NOMO-1 (cell line): ENCODE results near the gene TASP1.
A peak's percentile ranks its signal among the peaks of the same experiment; 100 is the strongest.
"Not testable (repeated sequence)": the region's sequence is repeated elsewhere in the genome, so short reads cannot be mapped to it uniquely, and the experiment has no call there.

Experiments
- DNase-seq, 2 experiments: peaks; one replicate each; lab custom pipeline; 2025; ENCODE audit not compliant: unreplicated experiment in 2 of 2; lab: John Stamatoyannopoulos, UW

The TASP1 gene, protein sequence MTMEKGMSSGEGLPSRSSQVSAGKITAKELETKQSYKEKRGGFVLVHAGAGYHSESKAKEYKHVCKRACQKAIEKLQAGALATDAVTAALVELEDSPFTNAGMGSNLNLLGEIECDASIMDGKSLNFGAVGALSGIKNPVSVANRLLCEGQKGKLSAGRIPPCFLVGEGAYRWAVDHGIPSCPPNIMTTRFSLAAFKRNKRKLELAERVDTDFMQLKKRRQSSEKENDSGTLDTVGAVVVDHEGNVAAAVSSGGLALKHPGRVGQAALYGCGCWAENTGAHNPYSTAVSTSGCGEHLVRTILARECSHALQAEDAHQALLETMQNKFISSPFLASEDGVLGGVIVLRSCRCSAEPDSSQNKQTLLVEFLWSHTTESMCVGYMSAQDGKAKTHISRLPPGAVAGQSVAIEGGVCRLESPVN

DNA sequence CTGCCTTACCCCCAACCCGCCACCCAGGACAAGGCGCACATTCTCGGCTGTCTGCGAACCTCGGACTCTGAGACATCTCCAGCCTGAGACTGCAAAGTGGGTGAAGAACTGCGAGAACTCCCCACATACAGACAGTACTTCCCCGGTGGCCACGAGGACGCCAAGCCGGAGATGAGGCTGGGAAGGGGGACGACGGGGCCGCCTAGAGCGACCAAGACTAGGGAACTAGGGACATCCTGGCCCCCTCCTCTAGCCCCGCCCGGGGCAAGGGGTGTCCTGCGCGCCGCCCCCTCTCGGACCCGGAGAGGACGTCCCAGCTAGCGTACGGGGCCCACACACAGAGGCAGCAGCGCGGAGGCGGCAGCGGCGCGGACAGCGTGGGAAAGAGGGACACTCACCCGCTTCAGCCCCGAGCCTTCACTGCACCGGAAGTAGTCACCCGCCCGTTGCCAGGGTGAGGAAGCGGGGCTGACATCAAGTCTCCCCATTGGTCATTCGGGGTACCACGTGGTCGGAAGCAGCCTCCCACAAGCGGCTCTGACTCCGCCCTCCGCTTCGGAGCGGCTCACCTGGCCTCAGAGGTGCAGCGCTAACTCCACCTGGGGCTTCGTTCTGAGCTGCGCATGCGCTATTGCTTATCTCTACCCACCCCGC lies at the start of gene TASP1:
Gene TASP1 (minus strand): TSS at position 437 of the 654 bp plus-strand sequence. CDS start 8,854 bp downstream, outside the sequence.
- peak; percentile 84 to 90 for DNase-seq

DNA sequence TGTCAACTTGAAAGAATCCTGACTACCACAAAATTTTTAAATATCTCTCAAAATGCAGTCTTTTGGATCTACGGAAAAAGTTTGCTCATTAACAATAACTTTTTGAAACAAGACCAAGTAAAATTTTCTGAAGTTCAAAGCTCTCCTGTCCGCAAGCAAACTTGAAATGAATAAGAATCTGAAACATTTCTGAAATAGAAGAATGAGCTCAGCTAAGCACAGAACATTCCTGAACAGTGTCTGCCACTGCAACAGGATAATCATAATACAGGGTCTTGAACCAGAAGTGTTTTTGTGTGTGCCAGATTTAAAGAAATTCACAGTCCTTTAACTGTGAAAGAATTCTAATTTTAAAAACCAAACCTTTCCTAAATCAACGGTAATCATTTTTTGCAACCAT lies 49.1 kb upstream of the TASP1 start:
- no peak for DNase-seq

DNA sequence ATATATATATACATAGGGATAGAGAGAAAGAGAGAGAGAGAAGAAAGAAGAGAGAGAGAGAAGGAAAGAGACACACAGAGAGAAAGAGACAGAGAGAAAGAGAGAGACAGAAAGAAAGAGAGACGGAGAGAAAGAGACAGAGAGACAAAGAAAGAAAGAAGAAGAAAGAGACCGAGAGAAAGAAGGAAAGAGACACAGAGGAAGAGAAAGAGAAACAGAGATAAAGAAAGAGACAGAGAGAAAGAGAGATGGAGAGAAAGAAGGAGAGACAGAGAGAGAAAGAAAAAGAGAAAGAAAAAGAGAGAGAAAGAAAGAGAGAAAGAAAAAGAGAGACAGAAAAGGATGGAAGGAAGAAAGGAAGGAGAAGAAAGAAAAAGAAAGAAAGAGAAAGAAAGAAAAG lies 46.9 kb upstream of the TASP1 start:
- DNase-seq: no peak

DNA sequence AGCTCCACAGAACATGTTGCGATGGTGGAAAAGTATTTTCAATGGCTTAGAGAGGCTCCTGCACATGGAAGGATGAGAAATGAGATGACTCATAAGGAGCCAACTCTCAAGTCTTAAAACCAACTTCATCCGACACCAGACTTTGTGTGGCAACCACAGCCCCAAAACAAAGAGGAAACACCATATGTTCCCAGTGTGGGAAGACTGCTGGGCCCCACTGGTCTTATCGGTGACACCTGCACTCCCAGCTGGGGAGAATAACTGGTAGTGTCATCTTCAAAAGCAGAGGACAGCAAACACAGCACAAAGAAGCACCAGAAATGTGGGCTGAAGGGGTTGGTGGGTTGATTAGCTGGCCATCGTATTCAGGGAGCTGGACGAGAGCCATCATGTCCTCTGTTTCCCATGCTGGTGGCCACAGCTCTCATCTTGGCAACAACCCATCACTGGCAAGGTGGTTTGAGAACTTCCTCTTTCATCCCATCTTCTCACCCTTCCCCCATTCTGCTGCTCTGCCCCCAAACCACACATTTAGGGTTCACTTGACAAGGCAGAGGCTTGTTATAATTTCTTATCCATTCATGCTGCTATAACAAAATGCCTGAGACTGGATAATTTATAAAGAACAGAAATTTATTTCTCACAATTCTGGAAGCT lies 46.0 kb upstream of the TASP1 start:
- no peak for DNase-seq

DNA sequence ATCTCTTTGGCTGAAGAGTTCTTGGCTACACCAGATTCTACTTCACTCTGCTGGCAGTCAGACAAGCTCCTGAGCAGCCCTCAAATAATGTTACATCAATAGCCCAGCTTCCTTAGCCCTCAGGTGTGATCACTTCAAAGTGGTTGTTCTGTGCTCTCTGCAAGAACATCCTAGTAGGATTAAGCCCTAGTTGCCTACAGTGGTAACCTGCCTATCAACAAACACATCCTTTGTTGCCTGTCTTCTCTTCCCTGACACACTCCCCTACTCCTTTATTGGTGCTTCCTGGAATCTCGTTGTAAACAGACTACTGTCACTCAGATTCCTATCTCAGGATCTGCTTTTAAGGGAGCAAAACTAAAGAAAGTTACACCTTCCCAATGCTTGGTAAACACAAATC lies 45.1 kb upstream of the TASP1 start:
- DNase-seq: no peak

DNA sequence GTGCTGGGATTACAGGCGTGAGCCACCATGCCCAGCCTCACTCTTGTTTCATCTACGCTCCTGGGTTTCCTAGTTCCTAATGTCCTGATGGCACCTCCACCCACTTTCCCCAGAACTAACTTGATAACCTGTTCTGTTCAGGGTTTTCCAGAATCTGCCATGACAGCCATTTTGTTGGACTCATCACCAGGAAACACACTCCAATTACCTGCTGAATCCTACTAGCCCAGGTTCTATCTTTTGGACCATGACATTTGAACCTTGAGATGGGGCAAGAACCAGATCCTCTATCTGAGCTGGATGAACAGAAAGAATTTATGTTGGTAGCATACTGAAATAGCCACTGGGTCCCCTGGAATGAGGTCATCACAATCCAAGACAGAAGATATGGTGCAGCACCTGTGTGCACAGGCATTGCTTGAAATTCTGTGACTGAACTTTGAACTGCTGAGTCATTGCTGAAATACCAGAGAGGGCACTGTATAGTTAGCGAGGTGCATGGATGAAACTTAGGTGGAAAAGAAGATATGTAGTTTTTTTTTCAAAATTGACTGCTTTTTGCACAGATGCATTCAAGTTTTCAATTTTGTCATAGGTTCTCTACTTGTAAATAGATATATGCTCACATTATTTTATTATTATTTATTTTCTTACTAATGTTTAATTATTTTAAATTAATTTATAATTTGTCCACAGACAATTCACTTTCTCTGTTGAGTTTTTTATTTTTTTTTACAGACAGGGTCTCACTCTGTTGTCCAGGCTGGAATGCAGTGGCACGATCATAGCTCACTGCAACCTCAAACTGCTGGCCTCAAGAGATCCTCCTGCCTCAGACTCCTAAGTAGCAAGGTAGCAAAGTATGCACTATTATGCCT lies 42.8 kb upstream of the TASP1 start:
- no peak for DNase-seq

DNA sequence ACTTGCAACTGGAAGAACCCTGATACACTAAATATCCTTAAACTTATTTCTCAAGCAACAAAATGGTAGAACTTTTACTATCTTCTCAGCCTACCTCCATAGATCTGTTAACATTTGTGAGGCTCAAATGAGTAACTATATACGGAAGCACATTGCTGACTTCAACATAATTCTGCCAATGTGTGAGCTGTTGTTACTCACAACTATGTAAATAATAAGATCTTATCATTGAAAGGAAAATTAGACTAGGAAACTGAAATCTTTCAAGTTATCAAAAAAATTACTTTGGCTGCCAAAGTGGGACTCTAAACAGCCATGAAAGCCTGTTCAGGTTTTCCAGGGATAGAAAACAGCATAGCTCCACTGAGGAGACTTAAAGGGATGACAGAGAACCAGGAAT lies 40.2 kb upstream of the TASP1 start:
- DNase-seq: no peak

DNA sequence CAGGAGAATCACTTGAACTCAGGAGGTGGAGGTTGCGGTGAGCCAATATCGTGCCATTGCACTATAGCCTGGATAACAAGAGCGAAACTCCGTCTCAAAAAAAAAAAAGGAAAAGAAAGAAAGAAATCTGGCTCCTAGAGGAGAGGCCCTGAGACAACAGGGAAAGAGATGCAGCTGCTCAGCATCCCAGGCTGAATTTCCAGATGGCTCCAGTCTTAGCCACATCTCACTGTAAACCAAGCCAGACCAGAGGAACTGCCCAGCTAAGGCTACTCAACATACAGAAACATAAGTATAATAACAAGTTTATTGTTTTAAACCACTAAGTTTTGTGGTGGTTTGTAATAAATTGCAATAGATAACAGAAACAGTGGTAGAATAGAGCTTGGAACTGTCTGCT lies 38.5 kb upstream of the TASP1 start:
- no peak for DNase-seq

DNA sequence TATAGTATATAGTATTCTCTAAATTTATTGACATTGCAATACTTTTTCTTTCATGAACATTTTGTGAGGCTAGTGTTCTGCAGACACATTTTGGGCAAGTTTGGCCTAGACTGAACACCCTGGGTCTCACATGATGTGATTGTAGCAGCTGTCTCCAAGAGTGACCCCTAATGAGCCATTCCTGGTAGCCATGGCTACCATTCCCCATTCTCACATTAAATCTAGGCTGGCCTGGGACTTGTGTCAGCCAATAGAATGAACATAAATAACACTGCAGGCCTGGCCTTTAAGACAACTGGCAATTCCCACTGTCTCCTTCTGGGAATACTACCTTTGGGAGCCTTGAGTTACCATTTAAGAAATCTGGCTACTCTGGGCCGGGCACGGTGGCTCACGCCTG lies 38.0 kb upstream of the TASP1 start:
- DNase-seq: no peak

DNA sequence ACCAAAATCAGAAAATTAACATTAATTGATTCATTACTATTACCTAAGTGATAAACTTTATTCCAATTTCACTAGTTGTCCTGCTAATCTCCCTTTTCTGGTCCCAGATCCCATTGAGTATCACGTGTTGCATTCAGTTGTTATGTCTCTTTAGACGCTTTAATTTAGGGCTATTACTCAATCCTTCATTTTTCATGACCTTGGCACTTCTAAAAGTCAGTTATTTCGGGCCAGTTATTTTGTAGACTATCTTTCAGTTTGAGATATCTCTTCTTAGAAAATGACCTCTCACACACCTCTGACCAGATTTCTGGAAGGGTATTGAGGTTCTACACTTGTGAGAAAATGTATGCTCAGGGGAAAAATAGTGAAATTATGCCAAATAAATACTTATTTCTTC lies 34.0 kb upstream of the TASP1 start:
- no peak for DNase-seq

DNA sequence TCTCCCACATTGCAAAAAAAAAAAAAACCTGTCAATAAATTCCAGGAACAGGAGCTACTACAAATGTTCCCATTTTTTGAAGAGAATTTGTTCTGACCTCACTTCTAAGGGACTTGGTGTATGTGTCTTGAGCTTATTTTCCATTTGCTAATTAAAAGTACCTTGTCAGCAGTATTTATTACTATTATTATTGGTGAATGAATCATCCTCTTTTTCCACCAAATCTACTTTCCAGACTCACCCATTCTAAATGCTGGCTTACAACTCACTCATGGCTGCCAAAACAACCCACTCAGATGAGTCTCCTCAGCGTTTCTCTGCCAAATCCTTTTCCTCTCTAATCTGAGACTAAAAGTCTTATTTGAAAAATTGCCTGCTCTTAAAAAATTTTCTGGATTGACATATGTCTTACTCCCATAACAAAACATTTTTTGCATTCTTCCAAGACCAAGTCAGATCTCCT lies 33.2 kb upstream of the TASP1 start:
- DNase-seq: no peak

DNA sequence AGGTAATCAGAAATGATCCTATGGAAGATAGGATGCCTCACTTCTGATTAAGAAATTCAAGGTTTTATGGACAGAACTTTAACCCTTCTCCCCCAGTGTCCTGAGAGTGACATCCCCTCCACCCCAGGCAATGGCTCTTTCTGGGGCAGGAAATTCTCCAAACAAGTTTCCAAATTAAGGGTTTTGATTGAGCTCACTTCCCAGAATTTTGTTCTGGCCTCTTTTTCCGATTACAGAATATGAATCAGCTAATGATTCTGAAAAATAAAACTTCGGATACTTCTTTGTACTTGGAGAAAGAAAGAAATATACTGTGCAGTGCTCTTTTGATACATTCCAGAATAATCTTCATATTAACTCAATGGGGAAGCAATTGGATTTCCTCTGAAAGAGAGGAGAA lies 32.8 kb upstream of the TASP1 start:
- no peak for DNase-seq

DNA sequence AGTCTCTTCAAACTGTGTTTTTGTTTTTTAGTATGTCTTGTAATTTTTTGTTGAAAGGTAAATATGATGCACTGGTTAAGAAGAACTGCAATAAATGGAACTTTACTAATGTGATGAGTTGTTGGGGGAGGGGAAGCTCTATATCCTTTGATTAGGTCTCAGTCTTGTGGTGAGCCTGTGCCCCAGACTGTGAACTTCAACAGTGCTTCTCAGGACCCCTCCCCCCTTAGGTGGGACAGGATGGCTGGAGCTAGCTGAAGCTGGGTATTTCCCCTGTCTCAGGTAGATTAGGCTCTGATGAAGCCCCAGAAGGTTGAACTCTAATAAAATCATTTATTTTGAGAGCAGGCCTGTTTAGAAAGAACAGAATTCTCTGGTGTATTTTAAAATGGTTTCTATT lies 31.4 kb upstream of the TASP1 start:
- DNase-seq: no peak

DNA sequence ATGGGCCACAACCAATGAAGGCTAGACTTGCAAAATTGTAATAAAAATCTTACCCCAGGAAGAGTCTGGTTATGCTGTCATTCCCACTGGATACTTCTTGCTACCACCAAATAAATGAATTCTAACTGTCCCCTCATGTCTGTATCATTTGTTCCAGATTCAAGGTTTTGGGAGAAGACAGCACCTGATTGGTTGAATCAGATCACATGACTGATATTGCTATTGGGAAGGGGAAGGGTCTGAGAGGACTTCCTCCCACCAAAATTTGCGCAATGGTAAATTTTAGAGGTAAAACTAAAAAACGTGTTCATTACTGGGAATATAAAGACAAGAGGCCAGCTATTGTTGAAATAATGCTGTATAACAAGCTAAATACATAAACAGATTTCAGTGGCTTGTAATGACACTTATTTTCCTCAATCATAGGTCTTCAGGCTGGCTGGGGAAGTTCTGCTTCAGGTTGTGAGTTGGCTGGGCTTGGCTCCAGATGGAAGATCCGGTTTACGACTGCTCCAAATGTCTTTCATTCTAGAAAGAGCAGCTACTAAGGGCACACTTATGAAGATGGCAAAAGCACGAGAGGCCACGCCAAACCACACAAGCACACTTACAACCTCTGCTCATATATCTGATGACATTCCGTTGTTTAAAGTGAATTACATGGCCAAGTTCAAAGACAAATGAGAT lies 27.1 kb upstream of the TASP1 start:
- DNase-seq: no peak

DNA sequence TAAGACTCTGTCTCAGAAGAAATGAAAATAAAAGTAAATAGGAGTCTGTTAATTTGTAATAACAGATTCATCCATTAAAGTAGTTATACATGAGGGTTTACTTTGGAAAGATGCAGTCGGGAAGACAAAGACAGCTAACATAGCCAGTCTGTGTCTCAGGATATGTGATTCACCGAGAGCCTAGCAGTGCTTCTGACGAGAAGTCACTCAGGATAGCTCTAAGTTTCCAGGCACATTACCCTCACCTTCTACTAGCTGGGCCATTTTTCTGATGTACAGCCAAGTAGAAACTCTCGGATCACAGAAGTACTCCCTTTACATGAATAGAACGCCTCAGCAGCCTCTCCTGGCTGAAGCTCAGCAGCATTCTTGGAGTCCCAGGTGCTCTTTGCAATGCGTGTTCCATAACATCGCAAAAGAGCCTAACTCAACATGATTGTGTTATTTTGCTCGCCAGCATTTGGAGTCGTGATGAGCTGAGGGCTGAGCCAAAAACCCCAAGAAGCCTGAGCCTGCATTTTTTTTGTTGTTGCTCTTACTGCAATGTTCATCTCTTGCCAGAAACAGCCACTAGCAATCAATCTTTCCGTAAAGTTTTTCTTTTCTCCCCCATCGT lies 22.4 kb upstream of the TASP1 start:
- DNase-seq: no peak

DNA sequence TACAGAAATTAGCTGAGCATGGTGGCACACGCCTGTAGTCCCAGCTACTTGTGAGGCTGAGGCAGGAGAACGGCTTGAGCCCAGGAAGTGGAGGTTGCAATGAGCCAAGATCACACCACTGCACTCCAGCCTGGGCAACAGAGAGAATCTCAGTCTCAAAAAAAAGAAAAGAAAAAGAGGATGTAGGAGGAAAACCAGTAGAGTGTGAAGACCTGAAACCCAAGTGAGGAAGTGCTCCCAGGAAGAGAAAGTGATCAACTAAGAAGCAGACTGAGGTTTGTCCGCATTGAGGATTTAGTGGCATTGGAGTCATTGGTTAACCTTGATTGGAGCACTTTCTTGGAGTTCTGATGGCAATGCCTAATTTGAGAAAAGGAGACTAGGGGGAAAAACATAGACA lies 20.6 kb upstream of the TASP1 start:
- DNase-seq: peak in 1 of 2 experiments; percentile 48

DNA sequence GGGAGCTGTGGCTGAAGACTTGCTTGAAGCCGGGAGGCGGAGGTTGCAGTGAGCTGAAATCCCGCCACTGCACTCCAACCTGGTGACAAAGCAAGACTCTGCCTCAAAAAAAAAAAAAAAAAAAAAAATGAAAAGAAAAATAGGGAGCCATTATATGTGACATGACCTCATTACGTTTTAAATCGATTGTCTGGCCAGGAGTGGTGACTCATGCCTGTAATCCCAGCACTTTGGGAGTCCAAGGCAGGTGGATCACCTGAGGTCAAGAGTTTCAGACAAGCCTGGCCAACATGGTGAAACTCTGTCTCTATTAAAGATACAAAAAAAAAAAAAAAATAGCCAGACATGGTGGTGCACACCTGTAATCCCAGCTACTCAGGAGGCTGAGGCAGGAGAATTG lies 19.3 kb upstream of the TASP1 start:
- DNase-seq: not testable (repeated sequence)

DNA sequence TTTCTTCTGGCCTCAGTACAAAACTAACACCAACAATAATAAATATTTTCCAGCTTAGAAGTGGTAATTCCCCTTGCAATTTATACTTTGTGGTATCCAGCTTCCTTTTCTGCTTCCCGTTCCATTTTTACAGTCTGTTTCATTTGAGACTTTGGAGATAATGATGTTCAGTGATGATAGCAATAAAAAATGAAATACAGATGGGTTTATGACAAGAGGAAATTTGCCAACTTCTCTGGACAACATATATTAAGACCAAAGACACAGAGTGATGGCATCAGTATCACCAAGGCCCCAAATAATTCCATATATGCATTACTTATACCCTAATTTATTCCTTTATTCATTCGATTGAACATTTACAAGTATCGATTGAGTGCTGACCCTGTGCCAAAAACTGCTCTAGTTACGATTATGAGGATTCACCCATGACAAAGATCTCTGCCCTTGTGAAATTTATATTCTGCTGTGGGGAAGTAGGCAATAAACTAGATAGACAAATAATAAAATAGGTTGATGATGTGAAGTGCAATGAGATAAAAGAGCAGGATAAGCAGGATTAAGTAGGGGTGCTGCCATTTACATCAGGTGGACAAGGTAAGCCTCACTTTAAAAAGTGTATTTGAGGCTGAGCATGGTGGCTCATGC lies 18.1 kb upstream of the TASP1 start:
- no peak for DNase-seq

DNA sequence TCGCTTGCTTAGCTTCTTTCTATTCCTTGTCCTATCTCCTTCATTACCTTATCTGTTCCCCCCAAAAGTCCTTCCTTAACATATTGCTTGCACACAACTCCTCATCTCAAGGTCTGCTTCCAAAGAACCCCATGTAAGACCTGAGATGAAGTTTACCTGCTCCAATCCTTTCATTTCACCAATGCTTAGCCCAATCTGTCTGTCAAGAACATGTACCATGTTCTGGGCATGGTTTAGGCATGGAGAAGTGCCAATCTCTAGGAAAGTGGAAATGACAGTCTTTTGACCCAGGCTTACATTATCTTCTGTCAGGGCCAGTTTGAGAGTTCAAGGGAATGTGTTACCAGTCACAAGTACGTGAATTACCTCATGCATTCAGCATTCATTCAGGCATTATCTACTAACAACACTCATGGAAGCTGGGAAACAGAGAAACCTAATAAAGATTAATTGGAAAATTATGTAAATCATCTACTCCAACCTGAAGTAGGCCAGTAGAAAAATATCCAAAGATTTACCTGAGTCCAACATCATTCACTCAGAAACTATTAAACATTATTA lies 15.8 kb upstream of the TASP1 start:
- DNase-seq: no peak
